Measurements from ENCODE around the gene VEPH1.

Gene VEPH1

GRCh38 chr3:157311633-157312375, 191.4 kb downstream of the VEPH1 start:
- DNase-seq (ENCODE audit: low read depth in 1 of 2, low spot score in 1 of 2) = no peak

GRCh38 chr3:157310329-157311052, 192.7 kb downstream of the VEPH1 start:
- DNase-seq (ENCODE audit: low read depth in 1 of 2, low spot score in 1 of 2) = no peak

GRCh38 chr3:157306502-157306901, 196.7 kb downstream of the VEPH1 start:
- DNase-seq (ENCODE audit: low read depth in 1 of 2, low spot score in 1 of 2) = no peak

DNA sequence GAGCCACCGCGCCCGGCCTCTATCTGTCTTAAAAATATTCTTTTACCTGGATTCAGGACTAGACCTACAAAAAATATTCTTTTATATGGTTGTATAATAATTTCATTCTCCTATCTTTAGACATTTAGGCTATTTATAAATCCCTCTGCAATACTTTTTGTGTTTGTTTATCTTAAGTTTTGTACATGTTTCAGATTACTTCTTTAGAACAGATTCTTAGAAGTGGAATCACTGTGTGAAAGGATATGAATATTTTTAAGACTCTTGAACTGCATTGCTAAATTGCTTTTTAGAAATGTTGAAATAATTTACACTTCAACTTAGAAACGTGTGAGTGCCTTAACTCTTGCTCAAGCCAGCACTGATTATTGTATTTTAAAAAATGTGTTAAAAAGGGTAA, 197.8 kb downstream of the VEPH1 start:
- no peak for DNase-seq (ENCODE audit: low read depth in 1 of 2, low spot score in 1 of 2)

DNA sequence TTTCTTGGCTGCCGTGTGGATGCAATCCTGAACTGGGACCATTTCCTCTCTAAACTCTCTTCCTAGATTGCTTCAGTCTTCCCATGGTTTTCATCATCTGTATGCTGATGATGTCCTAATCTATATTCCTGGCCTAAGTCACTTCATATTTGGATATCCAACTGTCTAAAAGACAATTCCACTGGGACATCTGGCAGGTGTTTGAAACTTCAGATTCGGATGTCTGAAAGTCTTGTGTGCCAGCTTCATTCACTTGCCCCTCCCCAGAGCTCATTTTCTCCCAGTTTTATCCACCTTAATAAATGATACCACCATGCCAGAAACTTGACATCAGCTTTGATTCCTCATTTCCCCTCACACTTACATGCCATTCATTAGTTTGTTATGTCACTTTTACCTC, 201.5 kb downstream of the VEPH1 start:
- no peak for DNase-seq (ENCODE audit: low read depth in 1 of 2, low spot score in 1 of 2)

- no peak for DNase-seq (ENCODE audit: low read depth in 1 of 2, low spot score in 1 of 2)
Measured at GRCh38 chr3:157300981-157301663, 202.1 kb downstream of the VEPH1 start.

- DNase-seq (ENCODE audit: low read depth in 1 of 2, low spot score in 1 of 2) = no peak
Measured at GRCh38 chr3:157300094-157300493, 203.1 kb downstream of the VEPH1 start.

DNA sequence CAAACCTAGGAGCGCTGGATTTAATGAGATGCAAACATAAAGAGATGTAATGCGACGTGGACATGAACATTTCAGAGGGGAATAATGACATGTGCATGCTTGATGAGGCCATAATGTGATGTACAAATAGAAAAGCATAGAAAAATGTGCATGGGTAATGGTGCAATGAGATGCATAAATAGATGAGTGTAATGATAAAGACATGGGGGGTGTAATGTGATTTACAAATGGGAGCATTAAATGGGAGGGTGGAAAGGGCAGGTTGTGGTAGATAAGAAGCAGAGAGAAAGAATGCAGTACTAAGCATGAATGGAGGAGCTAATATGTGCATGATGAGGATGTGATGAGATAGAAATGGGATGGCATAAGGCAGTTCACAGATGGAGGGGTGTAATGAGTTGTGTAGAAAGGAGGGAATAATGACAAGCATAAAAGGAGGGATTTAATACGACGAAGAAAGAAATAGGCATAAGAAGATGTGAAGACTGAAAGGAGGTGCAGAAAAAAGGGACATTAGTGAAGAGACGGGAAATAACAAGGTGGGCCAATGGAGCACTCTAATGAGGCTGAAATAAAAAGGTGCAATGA, 205.8 kb downstream of the VEPH1 start:
- no peak for DNase-seq (ENCODE audit: low read depth in 1 of 2, low spot score in 1 of 2)

GRCh38 chr3:157294953-157295352, 208.3 kb downstream of the VEPH1 start:
- no peak for DNase-seq (ENCODE audit: low read depth in 1 of 2, low spot score in 1 of 2)

GRCh38 chr3:157294491-157294890, 208.7 kb downstream of the VEPH1 start:
- no peak for DNase-seq (ENCODE audit: low read depth in 1 of 2, low spot score in 1 of 2)

GRCh38 chr3:157290766-157291165, 212.4 kb downstream of the VEPH1 start:
- no peak for DNase-seq (ENCODE audit: low read depth in 1 of 2, low spot score in 1 of 2)

DNA sequence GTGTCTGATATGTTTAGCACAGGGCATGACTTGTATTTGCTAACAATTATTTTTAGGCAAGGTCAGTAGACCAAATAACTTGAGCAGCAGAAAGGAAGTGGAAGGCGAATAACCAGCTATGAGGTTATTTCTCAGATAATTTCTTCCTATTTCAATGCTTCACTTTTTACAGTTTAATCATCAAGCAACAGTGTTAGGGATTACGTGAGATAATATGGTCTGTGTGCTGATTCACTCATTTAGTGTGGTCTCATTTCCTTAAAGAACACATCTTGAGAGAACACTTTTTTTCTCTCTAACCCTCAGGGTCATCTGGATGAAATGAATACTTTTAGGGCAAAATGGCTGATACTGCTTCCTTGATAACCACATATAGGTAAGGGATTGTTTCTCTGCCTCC, 217.2 kb downstream of the VEPH1 start:
- no peak for DNase-seq (ENCODE audit: low read depth in 1 of 2, low spot score in 1 of 2)

- no peak for DNase-seq (ENCODE audit: low read depth in 1 of 2, low spot score in 1 of 2)
Measured at GRCh38 chr3:157285141-157285540, 218.1 kb downstream of the VEPH1 start.

- DNase-seq (ENCODE audit: low read depth in 1 of 2, low spot score in 1 of 2) = no peak
Measured at GRCh38 chr3:157284688-157285087, 218.5 kb downstream of the VEPH1 start.

GRCh38 chr3:157282261-157283191, 220.7 kb downstream of the VEPH1 start:
- no peak for DNase-seq (ENCODE audit: low read depth in 1 of 2, low spot score in 1 of 2)

- DNase-seq (ENCODE audit: low read depth in 1 of 2, low spot score in 1 of 2) = no peak
Measured at GRCh38 chr3:157280786-157281185, 222.4 kb downstream of the VEPH1 start.

- DNase-seq (ENCODE audit: low read depth in 1 of 2, low spot score in 1 of 2) = no peak
Measured at GRCh38 chr3:157280354-157280753, 222.9 kb downstream of the VEPH1 start.

GRCh38 chr3:157279237-157279636, 224.0 kb downstream of the VEPH1 start:
- no peak for DNase-seq (ENCODE audit: low read depth in 1 of 2, low spot score in 1 of 2)

DNA sequence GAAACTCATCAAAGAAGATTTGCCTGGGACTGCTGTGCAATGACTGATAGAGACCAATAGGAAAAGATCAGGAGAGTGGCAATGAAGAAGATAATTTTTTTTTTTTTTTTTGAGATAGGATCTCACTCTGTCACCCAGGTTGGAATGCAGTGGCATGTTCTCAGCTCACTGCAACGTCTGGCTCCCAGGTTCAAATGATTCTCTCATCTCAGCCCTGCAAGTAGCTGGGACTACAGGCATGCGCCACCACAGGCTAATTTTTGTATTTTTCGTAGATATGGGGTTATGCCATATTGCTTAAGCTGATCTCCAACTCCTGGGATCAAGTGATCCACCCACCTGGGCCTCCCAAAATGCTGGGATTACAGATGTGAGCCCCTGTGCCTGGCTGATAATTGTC, 226.4 kb downstream of the VEPH1 start:
- DNase-seq (ENCODE audit: low read depth in 1 of 2, low spot score in 1 of 2) = no peak

DNA sequence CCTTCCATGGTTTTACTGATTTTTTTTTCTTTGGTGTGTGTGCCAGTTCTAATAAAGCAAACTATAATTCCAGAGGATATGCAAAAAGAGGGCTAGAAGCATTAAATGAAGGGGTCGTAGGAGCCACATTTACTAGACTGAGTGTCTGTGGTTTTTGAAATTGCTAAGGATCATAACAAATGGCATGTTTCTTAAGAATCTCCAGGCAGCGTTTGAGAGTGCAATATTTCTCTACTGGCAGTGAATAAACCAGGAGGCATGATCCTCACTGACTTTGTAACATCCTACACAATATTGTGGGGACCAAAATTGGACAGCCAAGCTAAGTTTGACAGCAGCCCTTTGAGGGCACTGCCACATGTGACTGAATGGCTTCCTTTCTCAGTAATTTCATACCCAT, 227.4 kb downstream of the VEPH1 start:
- no peak for DNase-seq (ENCODE audit: low read depth in 1 of 2, low spot score in 1 of 2)

- DNase-seq (ENCODE audit: low read depth in 1 of 2, low spot score in 1 of 2) = no peak
Measured at GRCh38 chr3:157274644-157275137, 228.5 kb downstream of the VEPH1 start.

Measured in stimulated activated CD4-positive, alpha-beta T cell treated with anti-CD3 and anti-CD28 coated beads, Interleukin-15, amount 100 ng/mL, for 1 hour (primary cell).